ENCODE results near the gene CCDC77. TPM values are rescaled to one million over a fixed set of nuclear protein-coding genes. Genes with fewer than 3 reads are reported as not detected.
A peak's percentile ranks its signal among the peaks of the same experiment; 100 is the strongest.

The CCDC77 gene
- polyA plus RNA-seq, 1 experiment: 7.0 TPM

GRCh38 chr12:460261-461230 lies 59.1 kb downstream of the CCDC77 start:
- CTCF ChIA-PET: interaction anchor here (3.2 kb wide), 1 partner anchor 87 kb away, joined by 11 read pairs; no protein-coding TSS in a partner anchor
- H3K4me3 ChIP-seq (ENCODE audit: low read depth, low read length): peak overlapping the region; percentile 38
- POLR2A ChIA-PET: no interaction called here
- DNase-seq (ENCODE audit: low read depth): no peak
- peaks cover 39% of the 10 kb centered on the region for H3K27me3 ChIP-seq (ENCODE audit: control insufficient read depth, insufficient read depth, low read length)
- H3K36me3 ChIP-seq (ENCODE audit: control insufficient read depth, insufficient read depth, low read length): no peaks in the 10 kb centered on the region
- TF ChIP-seq, protein P1, sequence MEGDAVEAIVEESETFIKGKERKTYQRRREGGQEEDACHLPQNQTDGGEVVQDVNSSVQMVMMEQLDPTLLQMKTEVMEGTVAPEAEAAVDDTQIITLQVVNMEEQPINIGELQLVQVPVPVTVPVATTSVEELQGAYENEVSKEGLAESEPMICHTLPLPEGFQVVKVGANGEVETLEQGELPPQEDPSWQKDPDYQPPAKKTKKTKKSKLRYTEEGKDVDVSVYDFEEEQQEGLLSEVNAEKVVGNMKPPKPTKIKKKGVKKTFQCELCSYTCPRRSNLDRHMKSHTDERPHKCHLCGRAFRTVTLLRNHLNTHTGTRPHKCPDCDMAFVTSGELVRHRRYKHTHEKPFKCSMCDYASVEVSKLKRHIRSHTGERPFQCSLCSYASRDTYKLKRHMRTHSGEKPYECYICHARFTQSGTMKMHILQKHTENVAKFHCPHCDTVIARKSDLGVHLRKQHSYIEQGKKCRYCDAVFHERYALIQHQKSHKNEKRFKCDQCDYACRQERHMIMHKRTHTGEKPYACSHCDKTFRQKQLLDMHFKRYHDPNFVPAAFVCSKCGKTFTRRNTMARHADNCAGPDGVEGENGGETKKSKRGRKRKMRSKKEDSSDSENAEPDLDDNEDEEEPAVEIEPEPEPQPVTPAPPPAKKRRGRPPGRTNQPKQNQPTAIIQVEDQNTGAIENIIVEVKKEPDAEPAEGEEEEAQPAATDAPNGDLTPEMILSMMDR (IDR thresholded peaks at IDR 0.05; ENCODE audit: insufficient read depth, low read depth, low read length): no peak

DNA sequence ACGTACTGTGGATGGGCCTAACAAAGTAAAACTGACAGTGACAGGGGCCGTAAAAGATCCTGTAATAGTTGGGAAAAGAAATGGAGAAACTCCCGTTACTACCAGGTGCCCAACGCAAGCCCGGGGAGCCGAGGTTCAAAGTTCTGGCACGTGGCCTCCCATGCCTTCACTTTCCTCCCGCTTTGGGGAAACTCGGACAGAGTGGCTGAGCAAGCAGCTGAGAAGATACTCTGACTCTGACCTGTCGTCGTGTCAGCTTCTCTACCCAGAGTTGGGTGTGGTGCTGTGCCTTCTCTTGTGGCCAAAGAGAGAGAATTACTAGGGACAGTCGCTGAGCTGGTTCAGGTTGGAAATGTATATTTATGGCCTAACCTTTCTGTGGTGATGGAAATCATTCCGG lies 60.0 kb downstream of the CCDC77 start:
- no peak for DNase-seq (ENCODE audit: low read depth)
- peaks cover 40% of the 10 kb centered on the region for H3K27me3 ChIP-seq (ENCODE audit: control insufficient read depth, insufficient read depth, low read length)
- ChIA-PET POLR2A (no interaction called here), CTCF (interaction anchor here (1.0 to 2.9 kb wide), 2 partner anchors 8 to 85 kb away, joined by 4 to 16 read pairs; no protein-coding TSS in a partner anchor)
- H3K4me3 ChIP-seq (ENCODE audit: low read depth, low read length): no peak overlapping the region
- TF ChIP-seq, protein P1 (IDR thresholded peaks at IDR 0.05; ENCODE audit: insufficient read depth, low read depth, low read length): no peak
- H3K36me3 ChIP-seq (ENCODE audit: control insufficient read depth, insufficient read depth, low read length): no peaks in the 10 kb centered on the region

- ChIA-PET CTCF (interaction anchor here (1.5 to 2.9 kb wide), 3 partner anchors 10 to 84 kb away, joined by 5 to 16 read pairs (median 7); no protein-coding TSS in a partner anchor), POLR2A (no interaction called here)
- Histone ChIP-seq H3K27me3 (ENCODE audit: control insufficient read depth, insufficient read depth, low read length) (peaks cover 42% of the 10 kb centered on the region), H3K4me3 (ENCODE audit: low read depth, low read length) (no peak overlapping the region), H3K36me3 (ENCODE audit: control insufficient read depth, insufficient read depth, low read length) (no peaks in the 10 kb centered on the region)
- TF ChIP-seq, protein P1 (IDR thresholded peaks at IDR 0.05; ENCODE audit: insufficient read depth, low read depth, low read length): no peak
- no peak for DNase-seq (ENCODE audit: low read depth)
These were observed 61.7 kb downstream of the CCDC77 start for GRCh38 chr12:462936-463705.

DNA sequence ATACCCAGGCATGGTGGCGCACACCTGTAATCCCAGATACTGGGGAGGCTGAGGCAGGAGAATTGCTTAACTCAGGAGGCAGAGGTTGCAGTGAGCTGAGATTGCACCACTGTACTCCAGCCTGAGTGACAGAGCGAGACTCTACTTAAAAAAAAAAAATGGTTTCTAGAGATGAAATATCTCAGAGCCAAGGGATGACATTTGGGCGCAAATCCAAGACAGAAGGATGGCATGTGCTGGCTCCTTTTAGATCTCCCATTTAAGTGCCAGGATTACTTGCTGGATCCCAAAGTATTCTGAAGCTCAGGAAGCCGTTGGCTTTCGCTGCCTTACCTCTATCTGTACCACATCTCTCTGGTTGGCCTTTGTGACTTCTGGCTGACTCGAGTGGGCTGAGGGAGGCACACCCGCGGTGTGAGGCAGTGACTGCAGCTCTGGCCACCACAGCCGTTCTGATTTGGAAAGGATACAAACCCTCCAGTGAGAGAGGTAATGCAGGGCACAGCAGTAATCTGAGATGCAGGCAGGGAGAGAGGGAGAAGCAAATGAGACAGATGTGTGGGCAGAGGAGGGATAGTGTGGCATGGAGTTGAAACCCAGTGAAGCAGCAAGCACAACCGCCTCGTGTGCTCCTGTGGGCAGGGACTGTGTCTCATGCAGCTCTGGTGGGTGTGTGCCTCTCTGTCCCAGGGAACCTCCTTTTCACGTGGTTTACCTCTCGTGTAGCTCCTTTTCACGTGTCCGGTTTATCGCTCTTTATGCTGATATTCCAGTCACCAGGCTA lies 63.2 kb downstream of the CCDC77 start:
- TF ChIP-seq, protein P1 (IDR thresholded peaks at IDR 0.05; ENCODE audit: insufficient read depth, low read depth, low read length): no peak
- H3K27me3 ChIP-seq (ENCODE audit: control insufficient read depth, insufficient read depth, low read length): peaks cover 34% of the 10 kb centered on the region
- ChIA-PET POLR2A (no interaction called here), CTCF (interaction anchor here (1.3 to 1.5 kb wide), 2 partner anchors 13 to 83 kb away, joined by 4 to 5 read pairs; no protein-coding TSS in a partner anchor)
- H3K36me3 ChIP-seq (ENCODE audit: control insufficient read depth, insufficient read depth, low read length): no peaks in the 10 kb centered on the region
- DNase-seq (ENCODE audit: low read depth): no peak
- H3K4me3 ChIP-seq (ENCODE audit: low read depth, low read length): no peak overlapping the region
